GM19395 (cell line): ENCODE data around the gene RASSF5.

Experiments used
- ATAC-seq: cut with Tn5 transposase; IDR thresholded peaks from one replicate; pipeline ENCODE4 v1.9.1; 2021; ENCODE audit warnings: mild to moderate bottlenecking, moderate library complexity; ENCODE audit not compliant: unreplicated experiment

Gene RASSF5

GRCh38 chr1:206507284-206508129 is at the start of gene RASSF5:
TSS of gene RASSF5 (plus strand) at chr1:206507531. CDS start at chr1:206507603, 72 bp downstream.
- peak; percentile 65 for ATAC-seq

- ATAC-seq: no peak
Measured at GRCh38 chr1:206459703-206460102, 47.6 kb upstream of the RASSF5 start.

- no peak for ATAC-seq
Measured at GRCh38 chr1:206460836-206461426, 46.4 kb upstream of the RASSF5 start.

GRCh38 chr1:206461602-206462455 is 45.5 kb upstream of the RASSF5 start:
- ATAC-seq: peak; percentile 61

GRCh38 chr1:206463137-206463536 is 44.2 kb upstream of the RASSF5 start:
- no peak for ATAC-seq

- no peak for ATAC-seq
Measured at GRCh38 chr1:206463911-206464310, 43.4 kb upstream of the RASSF5 start.

GRCh38 chr1:206464456-206464964 is 42.8 kb upstream of the RASSF5 start:
- ATAC-seq: no peak

GRCh38 chr1:206465951-206466350 is 41.4 kb upstream of the RASSF5 start:
- no peak for ATAC-seq

- no peak for ATAC-seq
Measured at GRCh38 chr1:206466840-206467649, 40.3 kb upstream of the RASSF5 start.

- no peak for ATAC-seq
Measured at GRCh38 chr1:206467915-206468314, 39.4 kb upstream of the RASSF5 start.

GRCh38 chr1:206468571-206468970 is 38.8 kb upstream of the RASSF5 start:
- no peak for ATAC-seq

GRCh38 chr1:206469411-206469932 is 37.9 kb upstream of the RASSF5 start:
- ATAC-seq: no peak

- ATAC-seq: peak; percentile 69
Measured at GRCh38 chr1:206469933-206470691, 37.2 kb upstream of the RASSF5 start, which contains the start of gene IKBKE. TSS of gene IKBKE (plus strand) at chr1:206470476. CDS start at chr1:206473228, 2,752 bp downstream.

- peak; percentile 29 for ATAC-seq
Measured at GRCh38 chr1:206470692-206471414, 36.5 kb upstream of the RASSF5 start.

GRCh38 chr1:206471415-206471801 is 35.9 kb upstream of the RASSF5 start:
- peak; percentile 9 for ATAC-seq

GRCh38 chr1:206472024-206472423 is 35.3 kb upstream of the RASSF5 start:
- no peak for ATAC-seq

GRCh38 chr1:206472454-206472853 is 34.9 kb upstream of the RASSF5 start:
- no peak for ATAC-seq

- ATAC-seq: no peak
Measured at GRCh38 chr1:206472886-206473285, 34.4 kb upstream of the RASSF5 start.

- ATAC-seq: no peak
Measured at GRCh38 chr1:206476058-206476457, 31.3 kb upstream of the RASSF5 start.
